GM21529 (cell line): ENCODE measurements around the gene IWS1.

Experiments
- ATAC-seq: cut with Tn5 transposase; IDR thresholded peaks from one replicate; pipeline ENCODE4 v1.9.1; 2021; ENCODE audit not compliant: unreplicated experiment

Gene IWS1

GRCh38 chr2:127504552-127505430 lies 21.5 kb downstream of the IWS1 start:
- ATAC-seq: no peak

GRCh38 chr2:127503491-127503890 lies 22.8 kb downstream of the IWS1 start:
- no peak for ATAC-seq

GRCh38 chr2:127498386-127498785 lies 27.9 kb downstream of the IWS1 start:
- no peak for ATAC-seq

GRCh38 chr2:127490283-127490682 lies 36.0 kb downstream of the IWS1 start:
- ATAC-seq: no peak

- no peak for ATAC-seq
These were observed 39.8 kb downstream of the IWS1 start for GRCh38 chr2:127486247-127487058.

GRCh38 chr2:127485694-127486071 lies 40.6 kb downstream of the IWS1 start:
- ATAC-seq: no peak

GRCh38 chr2:127485051-127485693 lies 41.1 kb downstream of the IWS1 start:
- no peak for ATAC-seq

GRCh38 chr2:127482031-127482430 lies 44.3 kb downstream of the IWS1 start:
- ATAC-seq: no peak

GRCh38 chr2:127479866-127480743 lies 46.2 kb downstream of the IWS1 start:
- ATAC-seq: no peak

- no peak for ATAC-seq
These were observed 47.0 kb downstream of the IWS1 start for GRCh38 chr2:127479219-127479825.

GRCh38 chr2:127475788-127476187 lies 50.5 kb downstream of the IWS1 start:
- no peak for ATAC-seq

- ATAC-seq: no peak
These were observed 54.0 kb downstream of the IWS1 start for GRCh38 chr2:127472268-127472667.

- ATAC-seq: no peak
These were observed 54.9 kb downstream of the IWS1 start for GRCh38 chr2:127471286-127471988.

- no peak for ATAC-seq
These were observed 56.3 kb downstream of the IWS1 start for GRCh38 chr2:127469974-127470373.

GRCh38 chr2:127469051-127469450 lies 57.2 kb downstream of the IWS1 start:
- ATAC-seq: no peak

- ATAC-seq: no peak
These were observed 61.0 kb downstream of the IWS1 start for GRCh38 chr2:127465258-127465657.

GRCh38 chr2:127464470-127465257 lies 61.6 kb downstream of the IWS1 start:
- no peak for ATAC-seq

- ATAC-seq: no peak
These were observed 62.9 kb downstream of the IWS1 start for GRCh38 chr2:127463155-127463991.
